ENCODE data around the gene CBY2.

Gene CBY2

DNA sequence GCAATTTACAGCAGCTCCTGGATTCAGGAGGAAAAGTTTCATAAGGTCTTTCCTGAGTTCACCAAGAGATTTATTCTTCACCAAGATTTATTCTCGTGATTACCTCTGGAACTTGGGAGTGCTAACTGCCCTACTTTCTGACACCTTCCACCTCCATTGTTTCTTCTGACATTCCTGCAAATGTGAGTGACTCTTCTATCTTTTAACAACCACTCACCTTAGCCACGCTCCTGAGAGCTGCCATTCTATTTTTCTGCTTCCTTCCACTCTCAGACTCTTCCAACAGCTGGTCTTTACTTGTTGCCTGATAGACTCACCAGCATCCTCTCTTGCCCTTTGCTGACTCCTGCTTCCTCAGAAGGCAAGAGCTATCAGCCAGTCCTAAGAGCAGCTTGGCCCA lies 11.5 kb upstream of the CBY2 start:
- H3K36me3 Mint-ChIP-seq (ENCODE audit: low read depth) = no peaks in the 10 kb centered on the region
- H3K4me1 Mint-ChIP-seq (ENCODE audit: low read depth) = peaks cover 7% of the 10 kb centered on the region
- no peak overlapping the region for H3K4me3 Mint-ChIP-seq
- H3K27me3 Mint-ChIP-seq = peaks cover 7% of the 10 kb centered on the region
- H3K9me3 Mint-ChIP-seq = no peaks in the 10 kb centered on the region
- H3K27ac Mint-ChIP-seq = no peak overlapping the region

GRCh38 chr13:45691251-45691650 lies 10.9 kb upstream of the CBY2 start:
- H3K9me3 Mint-ChIP-seq = no peaks in the 10 kb centered on the region
- no peak overlapping the region for H3K4me3 Mint-ChIP-seq
- no peaks in the 10 kb centered on the region for H3K36me3 Mint-ChIP-seq (ENCODE audit: low read depth)
- peaks cover 10% of the 10 kb centered on the region for H3K4me1 Mint-ChIP-seq (ENCODE audit: low read depth)
- H3K27ac Mint-ChIP-seq = no peak overlapping the region
- peaks cover 7% of the 10 kb centered on the region for H3K27me3 Mint-ChIP-seq

GRCh38 chr13:45691667-45692066 lies 10.5 kb upstream of the CBY2 start:
- peaks cover 7% of the 10 kb centered on the region for H3K27me3 Mint-ChIP-seq
- no peaks in the 10 kb centered on the region for H3K36me3 Mint-ChIP-seq (ENCODE audit: low read depth)
- H3K4me3 Mint-ChIP-seq = no peak overlapping the region
- H3K4me1 Mint-ChIP-seq (ENCODE audit: low read depth) = peaks cover 10% of the 10 kb centered on the region
- H3K27ac Mint-ChIP-seq = no peak overlapping the region
- H3K9me3 Mint-ChIP-seq = no peaks in the 10 kb centered on the region

- peak overlapping the region; percentile 56 for H3K27ac Mint-ChIP-seq
These were observed 6.9 kb upstream of the CBY2 start for GRCh38 chr13:45695198-45695730.

GRCh38 chr13:45696610-45697226 lies 5.4 kb upstream of the CBY2 start:
- no peak overlapping the region for H3K4me3 Mint-ChIP-seq
- H3K27ac Mint-ChIP-seq = no peak overlapping the region
- peaks cover 17% of the 10 kb centered on the region for H3K4me1 Mint-ChIP-seq (ENCODE audit: low read depth)
- peaks cover 5% of the 10 kb centered on the region for H3K27me3 Mint-ChIP-seq
- H3K36me3 Mint-ChIP-seq (ENCODE audit: low read depth) = no peaks in the 10 kb centered on the region
- no peaks in the 10 kb centered on the region for H3K9me3 Mint-ChIP-seq

More at GRCh38 chr13:45695198-45695730, 6.9 kb upstream of the CBY2 start:
- no peak overlapping the region for H3K4me3 Mint-ChIP-seq
- H3K27me3 Mint-ChIP-seq = peaks cover 12% of the 10 kb centered on the region
- peaks cover 10% of the 10 kb centered on the region for H3K4me1 Mint-ChIP-seq (ENCODE audit: low read depth)
- no peaks in the 10 kb centered on the region for H3K36me3 Mint-ChIP-seq (ENCODE audit: low read depth)
- H3K9me3 Mint-ChIP-seq = no peaks in the 10 kb centered on the region

DNA sequence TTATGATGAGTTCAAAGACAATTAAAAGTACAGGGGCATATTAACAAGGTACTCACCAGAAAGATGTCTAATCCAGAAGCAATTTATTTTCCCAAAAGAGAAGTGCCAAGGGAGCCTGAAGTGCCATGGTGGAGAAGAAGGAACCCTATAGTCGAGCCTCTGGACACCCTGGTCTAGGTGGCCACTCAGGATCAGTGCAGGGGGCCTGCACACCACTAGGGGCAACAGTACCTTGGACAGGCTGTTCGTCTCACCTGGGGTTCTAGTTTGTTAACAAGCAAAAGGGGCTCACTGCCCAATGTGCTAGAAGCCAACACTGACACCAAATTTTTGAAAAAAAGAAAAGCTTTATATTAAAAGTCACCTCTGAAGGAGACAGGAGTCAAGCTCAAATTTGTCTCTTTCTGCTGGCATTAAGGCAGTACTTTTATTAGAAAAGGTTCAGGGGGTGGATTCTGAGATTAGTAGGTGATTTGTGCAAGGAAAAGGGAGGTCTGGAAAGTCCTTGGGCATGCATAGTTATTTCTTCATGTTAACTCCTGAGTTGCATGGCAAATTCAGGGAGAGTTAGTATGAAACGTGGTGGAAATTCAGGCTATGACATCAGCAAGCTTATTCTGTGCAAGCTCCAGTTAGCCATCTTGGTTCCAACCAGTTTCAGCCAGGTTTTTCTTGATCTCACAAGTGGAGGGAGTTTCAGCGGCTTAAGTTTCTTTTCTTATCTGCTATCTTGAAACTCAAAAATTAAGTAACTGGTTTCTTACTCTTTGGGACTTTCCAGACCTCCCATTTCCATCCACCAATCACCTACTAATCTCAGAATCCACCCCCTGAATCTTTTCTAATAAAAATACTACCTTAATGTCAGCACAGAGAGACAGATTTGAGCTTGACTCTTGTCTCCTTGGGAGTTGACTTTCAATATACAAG lies 884 bp upstream of the CBY2 start:
- H3K27ac Mint-ChIP-seq = peak overlapping the region; percentile 36
- peaks cover 5% of the 10 kb centered on the region for H3K27me3 Mint-ChIP-seq
- no peaks in the 10 kb centered on the region for H3K9me3 Mint-ChIP-seq
- H3K4me1 Mint-ChIP-seq (ENCODE audit: low read depth) = peaks cover 11% of the 10 kb centered on the region
- H3K36me3 Mint-ChIP-seq (ENCODE audit: low read depth) = no peaks in the 10 kb centered on the region
- H3K4me3 Mint-ChIP-seq = no peak overlapping the region

DNA sequence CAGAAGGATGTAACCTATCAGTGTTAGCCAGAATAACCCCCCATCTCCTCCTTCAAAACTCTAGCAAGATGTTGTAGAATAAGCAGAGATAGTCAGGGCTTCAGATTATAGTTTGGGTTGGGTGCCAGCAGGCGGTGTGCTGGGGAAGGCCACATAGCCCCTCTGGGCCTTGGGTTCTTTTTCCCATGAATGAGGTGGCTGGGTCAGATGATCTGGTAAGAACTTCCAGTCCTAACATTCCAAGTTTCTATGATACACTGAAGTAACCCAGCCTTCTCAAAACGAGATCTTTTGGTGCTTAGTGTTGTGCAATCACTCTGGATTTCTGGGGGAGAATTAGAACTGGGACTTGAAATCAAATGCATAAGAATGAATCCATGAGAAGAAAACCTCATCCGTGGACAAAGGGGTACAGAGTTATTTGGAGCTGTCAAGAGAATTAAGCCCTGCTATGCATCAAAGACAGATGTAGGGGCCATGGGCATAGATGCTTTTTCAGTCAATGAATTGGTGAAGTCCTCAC lies 810 bp downstream of the CBY2 start:
- H3K27ac Mint-ChIP-seq = no peak overlapping the region
- H3K4me3 Mint-ChIP-seq = no peak overlapping the region
- no peaks in the 10 kb centered on the region for H3K36me3 Mint-ChIP-seq (ENCODE audit: low read depth)
- H3K9me3 Mint-ChIP-seq = no peaks in the 10 kb centered on the region
- peaks cover 5% of the 10 kb centered on the region for H3K27me3 Mint-ChIP-seq
- peaks cover 11% of the 10 kb centered on the region for H3K4me1 Mint-ChIP-seq (ENCODE audit: low read depth)

DNA sequence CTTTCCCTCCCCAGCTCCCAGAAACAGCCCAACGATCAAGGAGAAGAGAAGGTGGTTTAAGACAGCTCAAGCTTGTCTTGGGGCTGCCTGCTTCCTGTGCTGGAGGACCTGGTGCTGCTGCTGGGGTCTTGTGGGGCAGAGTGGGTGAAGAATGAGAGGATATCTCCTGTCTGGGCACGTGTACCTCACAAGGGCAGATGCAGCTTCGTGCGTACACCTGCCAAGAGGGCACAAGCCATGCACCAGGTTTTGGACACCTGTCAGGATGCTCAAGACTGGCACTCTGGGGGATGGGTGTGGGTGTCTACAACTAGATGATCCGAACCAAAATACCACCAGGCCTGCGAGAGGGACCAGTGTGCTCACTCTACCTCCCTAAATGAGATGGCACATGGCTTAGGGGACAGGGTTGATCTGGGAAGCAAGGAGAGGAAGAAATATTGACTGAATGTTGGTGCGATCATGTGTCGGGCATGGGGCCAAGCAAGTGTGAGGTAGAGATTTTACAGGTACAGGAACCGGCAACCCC lies 2.2 kb downstream of the CBY2 start:
- no peaks in the 10 kb centered on the region for H3K9me3 Mint-ChIP-seq
- no peak overlapping the region for H3K4me3 Mint-ChIP-seq
- H3K27ac Mint-ChIP-seq = no peak overlapping the region
- H3K4me1 Mint-ChIP-seq (ENCODE audit: low read depth) = peaks cover 11% of the 10 kb centered on the region
- no peaks in the 10 kb centered on the region for H3K36me3 Mint-ChIP-seq (ENCODE audit: low read depth)
- H3K27me3 Mint-ChIP-seq = no peaks in the 10 kb centered on the region

DNA sequence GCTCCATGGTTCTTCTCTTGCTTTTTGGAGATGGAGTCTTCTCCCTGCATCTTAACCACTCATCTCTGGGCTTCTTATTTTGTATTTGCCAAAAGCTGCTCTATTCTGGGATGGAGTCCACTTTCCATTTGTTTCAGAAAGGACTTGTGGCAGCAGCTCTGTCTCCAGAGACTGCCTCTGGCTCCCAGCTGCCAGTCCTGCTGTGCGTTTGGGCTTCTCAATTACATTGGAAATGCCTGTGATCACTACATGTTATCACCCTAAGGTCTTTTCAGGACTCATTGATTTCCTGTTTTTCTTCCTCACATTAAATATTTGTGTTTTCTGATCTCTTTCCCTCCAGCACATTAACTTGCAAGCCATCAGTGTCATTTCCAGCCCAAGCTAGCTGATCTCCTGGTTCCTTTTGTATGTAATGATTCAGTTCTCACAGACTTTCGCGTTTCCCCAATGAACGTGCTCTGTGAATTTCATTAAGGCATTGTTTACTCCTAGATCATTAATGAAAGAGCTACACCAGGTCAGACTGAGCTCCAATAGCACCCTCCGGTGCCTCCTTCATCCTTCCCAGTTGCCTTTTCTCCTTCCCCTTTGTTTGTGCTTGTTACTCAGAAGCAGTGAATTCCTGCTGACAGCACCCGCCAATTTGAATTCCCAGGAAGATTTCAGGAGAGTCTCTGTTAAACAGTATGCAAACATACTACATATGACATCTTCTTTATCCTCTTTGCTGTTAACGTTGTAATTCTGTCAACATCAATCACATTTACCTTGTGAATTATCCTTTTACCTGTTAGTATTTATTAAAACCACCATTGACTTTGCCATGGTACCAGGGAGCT lies 3.0 kb downstream of the CBY2 start:
- no peak overlapping the region for H3K27ac Mint-ChIP-seq
- H3K27me3 Mint-ChIP-seq = no peaks in the 10 kb centered on the region
- no peak overlapping the region for H3K4me3 Mint-ChIP-seq
- H3K4me1 Mint-ChIP-seq (ENCODE audit: low read depth) = peaks cover 11% of the 10 kb centered on the region
- H3K9me3 Mint-ChIP-seq = no peaks in the 10 kb centered on the region
- no peaks in the 10 kb centered on the region for H3K36me3 Mint-ChIP-seq (ENCODE audit: low read depth)

DNA sequence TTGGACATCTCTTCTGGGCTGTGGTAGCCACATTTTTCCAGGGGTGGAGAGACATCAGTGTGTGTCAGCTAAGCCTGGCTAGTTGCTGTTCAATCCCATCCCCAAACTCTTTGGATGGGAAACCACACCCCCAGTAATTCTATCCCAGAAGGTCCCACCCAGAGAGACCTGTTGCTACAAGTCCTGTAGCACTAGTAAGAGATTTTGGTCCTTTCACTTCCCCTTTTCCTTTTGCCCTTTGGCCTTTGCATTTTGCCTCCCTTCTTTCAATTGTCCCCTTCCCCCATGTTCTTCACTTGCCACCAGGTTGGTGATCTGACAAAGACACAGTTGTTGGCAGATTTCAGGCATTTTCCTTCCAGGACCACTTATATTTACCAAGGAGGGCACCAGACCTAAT lies 3.8 kb downstream of the CBY2 start:
- H3K4me1 Mint-ChIP-seq (ENCODE audit: low read depth) = peaks cover 11% of the 10 kb centered on the region
- H3K27ac Mint-ChIP-seq = no peak overlapping the region
- no peaks in the 10 kb centered on the region for H3K9me3 Mint-ChIP-seq
- H3K36me3 Mint-ChIP-seq (ENCODE audit: low read depth) = no peaks in the 10 kb centered on the region
- no peaks in the 10 kb centered on the region for H3K27me3 Mint-ChIP-seq
- H3K4me3 Mint-ChIP-seq = no peak overlapping the region

DNA sequence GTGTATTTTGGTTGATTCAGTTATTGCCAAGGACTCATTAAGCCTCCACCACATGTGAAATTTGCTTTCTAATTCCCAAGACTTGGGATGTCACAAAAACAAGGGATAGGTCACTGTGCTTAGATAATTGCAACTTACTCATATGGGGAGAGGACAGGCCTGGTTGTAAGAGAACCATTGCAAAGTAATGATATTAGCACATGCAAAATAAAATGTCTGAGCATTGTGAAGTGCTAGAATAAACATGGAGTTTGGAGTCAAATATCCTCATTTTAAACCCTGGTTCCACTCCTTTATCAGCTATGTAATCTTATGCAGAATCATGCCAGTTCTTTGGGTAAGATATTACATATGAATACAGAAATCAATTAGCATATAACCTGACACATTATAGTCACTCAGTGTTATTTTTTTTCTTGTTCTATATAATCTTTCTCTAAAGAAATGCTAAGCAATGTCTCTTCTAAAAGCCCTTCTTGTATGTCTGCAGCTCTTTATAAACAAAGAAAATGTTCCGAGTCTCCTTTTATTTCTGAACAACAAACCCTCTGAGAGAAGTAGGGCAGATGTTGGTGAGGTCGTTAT lies 5.5 kb downstream of the CBY2 start:
- Mint-ChIP-seq H3K4me3 (no peak overlapping the region), H3K27me3 (no peaks in the 10 kb centered on the region), H3K27ac (no peak overlapping the region), H3K36me3 (ENCODE audit: low read depth) (no peaks in the 10 kb centered on the region), H3K9me3 (no peaks in the 10 kb centered on the region), H3K4me1 (ENCODE audit: low read depth) (no peaks in the 10 kb centered on the region)

DNA sequence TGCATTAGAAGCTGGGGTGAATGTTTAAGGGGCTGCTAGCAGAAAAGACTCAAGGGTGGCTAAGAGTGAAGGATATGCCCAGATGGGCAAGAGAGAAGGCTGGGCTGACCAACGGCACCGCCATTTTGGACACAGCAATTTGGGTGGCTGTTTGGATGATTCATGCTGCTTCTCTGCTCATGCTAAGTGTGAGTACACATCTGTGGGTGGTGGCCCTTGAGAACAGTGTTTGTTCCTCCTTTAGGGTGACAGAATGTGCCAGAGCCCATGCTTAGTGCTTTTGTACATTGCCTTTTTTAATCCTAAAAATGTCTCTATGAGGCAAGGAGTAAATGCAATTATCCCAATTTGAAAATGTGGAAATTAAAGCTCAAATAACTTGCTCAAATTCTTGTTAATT lies 9.8 kb downstream of the CBY2 start:
- H3K9me3 Mint-ChIP-seq = no peaks in the 10 kb centered on the region
- H3K27ac Mint-ChIP-seq = no peak overlapping the region
- H3K36me3 Mint-ChIP-seq (ENCODE audit: low read depth) = no peaks in the 10 kb centered on the region
- H3K27me3 Mint-ChIP-seq = no peaks in the 10 kb centered on the region
- H3K4me1 Mint-ChIP-seq (ENCODE audit: low read depth) = no peaks in the 10 kb centered on the region
- no peak overlapping the region for H3K4me3 Mint-ChIP-seq

- no peaks in the 10 kb centered on the region for H3K36me3 Mint-ChIP-seq (ENCODE audit: low read depth)
- H3K4me3 Mint-ChIP-seq = no peak overlapping the region
- H3K27me3 Mint-ChIP-seq = peaks cover 3% of the 10 kb centered on the region
- no peak overlapping the region for H3K27ac Mint-ChIP-seq
- no peaks in the 10 kb centered on the region for H3K9me3 Mint-ChIP-seq
- H3K4me1 Mint-ChIP-seq (ENCODE audit: low read depth) = no peaks in the 10 kb centered on the region
These were observed 11.1 kb downstream of the CBY2 start for GRCh38 chr13:45713106-45713690.

DNA sequence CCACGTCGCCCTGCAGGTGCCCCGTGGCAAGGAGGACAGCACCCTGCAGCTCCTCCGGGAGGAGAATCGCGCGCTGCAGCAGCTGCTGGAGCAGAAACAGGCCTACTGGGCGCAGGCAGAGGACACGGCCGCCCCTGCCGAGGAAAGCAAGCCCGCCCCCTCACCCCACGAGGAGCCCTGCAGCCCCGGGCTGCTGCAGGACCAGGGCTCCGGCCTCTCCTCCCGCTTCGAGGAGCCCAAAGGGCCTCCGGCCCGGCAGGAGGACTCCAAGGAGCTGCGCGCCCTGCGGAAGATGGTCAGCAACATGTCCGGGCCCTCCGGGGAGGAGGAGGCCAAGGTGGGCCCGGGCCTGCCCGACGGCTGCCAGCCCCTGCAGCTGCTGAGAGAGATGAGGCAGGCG lies 11.6 kb downstream of the CBY2 start:
- no peaks in the 10 kb centered on the region for H3K9me3 Mint-ChIP-seq
- H3K27ac Mint-ChIP-seq = no peak overlapping the region
- no peak overlapping the region for H3K4me3 Mint-ChIP-seq

More for the DNA sequence above, 11.6 kb downstream of the CBY2 start:
- no peaks in the 10 kb centered on the region for H3K36me3 Mint-ChIP-seq (ENCODE audit: low read depth)
- H3K27me3 Mint-ChIP-seq = peaks cover 3% of the 10 kb centered on the region
- no peaks in the 10 kb centered on the region for H3K4me1 Mint-ChIP-seq (ENCODE audit: low read depth)

Data from stimulated activated naive CD8-positive, alpha-beta T cell treated with anti-CD3 and anti-CD28 coated beads, Interleukin-15, Interleukin-2, amounts not matched to agents 100 ng/mL and 50 ng/mL, for 24 hours (primary cell).